ENCODE results near the gene SLC30A7. TPM values are rescaled to one million over a fixed set of nuclear protein-coding genes. Genes with fewer than 3 reads are reported as not detected.

Gene SLC30A7
- total RNA-seq, 1 donor from 2014 or later = 30.1 TPM

DNA sequence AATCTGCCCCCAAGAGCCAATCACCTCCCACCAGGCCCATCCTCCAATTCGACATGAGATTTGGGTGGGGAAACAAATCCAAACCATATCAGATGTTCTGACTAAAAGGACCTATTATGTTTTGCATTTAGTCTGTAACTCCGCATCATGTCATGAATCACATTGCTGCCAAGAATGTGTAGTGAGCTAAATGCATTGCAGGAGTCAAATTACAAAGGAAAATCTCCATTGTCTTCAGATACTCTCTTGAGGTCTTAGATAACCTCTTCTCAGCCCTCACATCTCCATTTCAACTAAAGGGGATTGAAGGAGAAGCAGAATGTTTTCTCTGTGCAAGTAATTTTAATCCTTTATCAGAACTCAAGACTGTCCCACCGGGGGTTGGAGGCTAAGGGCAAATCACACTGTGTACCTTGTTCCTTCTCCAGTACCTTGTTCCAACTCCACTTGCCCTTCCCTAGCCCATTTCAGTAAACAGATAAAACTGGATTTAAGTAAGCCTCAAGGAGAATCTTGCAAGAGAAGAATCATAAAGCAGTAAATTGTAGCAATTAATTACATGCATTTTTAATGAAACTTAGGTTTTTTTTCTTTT is 35.4 kb upstream of the SLC30A7 start:
- TF ChIP-seq, protein P1, sequence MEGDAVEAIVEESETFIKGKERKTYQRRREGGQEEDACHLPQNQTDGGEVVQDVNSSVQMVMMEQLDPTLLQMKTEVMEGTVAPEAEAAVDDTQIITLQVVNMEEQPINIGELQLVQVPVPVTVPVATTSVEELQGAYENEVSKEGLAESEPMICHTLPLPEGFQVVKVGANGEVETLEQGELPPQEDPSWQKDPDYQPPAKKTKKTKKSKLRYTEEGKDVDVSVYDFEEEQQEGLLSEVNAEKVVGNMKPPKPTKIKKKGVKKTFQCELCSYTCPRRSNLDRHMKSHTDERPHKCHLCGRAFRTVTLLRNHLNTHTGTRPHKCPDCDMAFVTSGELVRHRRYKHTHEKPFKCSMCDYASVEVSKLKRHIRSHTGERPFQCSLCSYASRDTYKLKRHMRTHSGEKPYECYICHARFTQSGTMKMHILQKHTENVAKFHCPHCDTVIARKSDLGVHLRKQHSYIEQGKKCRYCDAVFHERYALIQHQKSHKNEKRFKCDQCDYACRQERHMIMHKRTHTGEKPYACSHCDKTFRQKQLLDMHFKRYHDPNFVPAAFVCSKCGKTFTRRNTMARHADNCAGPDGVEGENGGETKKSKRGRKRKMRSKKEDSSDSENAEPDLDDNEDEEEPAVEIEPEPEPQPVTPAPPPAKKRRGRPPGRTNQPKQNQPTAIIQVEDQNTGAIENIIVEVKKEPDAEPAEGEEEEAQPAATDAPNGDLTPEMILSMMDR (conservative IDR thresholded peaks at IDR 0.05) = no peak
- DNase-seq (ENCODE audit: extremely low spot score, unreplicated experiment) = no peak
- Mint-ChIP-seq H3K4me1 (ENCODE audit: unreplicated experiment) (peaks cover 10% of the 10 kb centered on the region), H3K4me3 (no peak overlapping the region), H3K27me3 (no peaks in the 10 kb centered on the region), H3K36me3 (no peaks in the 10 kb centered on the region), H3K9me3 (no peaks in the 10 kb centered on the region), H3K27ac (no peak overlapping the region)

DNA sequence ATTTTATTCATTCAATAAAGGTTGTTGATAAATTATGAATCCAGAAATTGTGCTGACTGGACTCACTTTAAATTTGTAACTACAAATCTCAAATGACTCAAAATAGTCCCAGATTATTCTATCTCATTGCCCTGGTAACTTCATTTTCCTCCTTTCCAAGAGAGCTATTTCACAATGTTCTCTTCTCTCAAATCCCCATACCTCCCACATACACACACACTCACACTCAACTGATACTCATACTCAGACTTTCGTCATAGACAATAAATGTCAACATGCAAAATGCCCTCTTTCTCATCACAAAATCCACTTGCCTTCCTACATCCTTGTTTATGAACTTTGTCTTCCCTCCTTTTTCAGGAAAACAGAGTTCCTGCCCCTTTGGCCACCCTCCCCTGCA is 34.5 kb upstream of the SLC30A7 start:
- no peak overlapping the region for H3K27ac Mint-ChIP-seq
- TF ChIP-seq, protein P1 (conservative IDR thresholded peaks at IDR 0.05) = no peak
- no peak overlapping the region for H3K4me3 Mint-ChIP-seq
- H3K36me3 Mint-ChIP-seq = no peaks in the 10 kb centered on the region
- H3K9me3 Mint-ChIP-seq = no peaks in the 10 kb centered on the region
- peaks cover 10% of the 10 kb centered on the region for H3K4me1 Mint-ChIP-seq (ENCODE audit: unreplicated experiment)
- DNase-seq (ENCODE audit: extremely low spot score, unreplicated experiment) = no peak
- H3K27me3 Mint-ChIP-seq = no peaks in the 10 kb centered on the region

DNA sequence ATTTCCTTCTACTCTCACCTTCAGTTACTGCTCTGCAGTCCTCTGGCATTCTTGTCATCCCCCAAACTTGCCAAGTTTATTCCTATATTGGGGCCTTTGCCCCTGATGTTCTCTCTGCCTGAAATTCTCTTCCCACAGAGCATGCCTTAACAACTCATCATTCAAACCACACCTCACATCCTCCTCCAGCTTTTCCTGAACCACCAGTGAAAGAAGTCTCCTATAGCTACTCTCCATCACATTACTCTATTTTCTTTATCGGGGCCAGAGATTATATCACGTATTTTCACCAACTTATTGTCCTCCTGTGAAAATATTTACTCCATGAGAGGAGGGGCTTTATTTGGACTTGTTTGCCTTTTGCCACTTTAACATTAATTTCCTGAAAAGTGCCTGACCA is 33.3 kb upstream of the SLC30A7 start:
- Mint-ChIP-seq H3K4me3 (no peak overlapping the region), H3K27ac (no peak overlapping the region), H3K4me1 (ENCODE audit: unreplicated experiment) (peaks cover 15% of the 10 kb centered on the region), H3K9me3 (no peaks in the 10 kb centered on the region), H3K27me3 (no peaks in the 10 kb centered on the region), H3K36me3 (no peaks in the 10 kb centered on the region)
- DNase-seq (ENCODE audit: extremely low spot score, unreplicated experiment) = no peak
- TF ChIP-seq, protein P1 (conservative IDR thresholded peaks at IDR 0.05) = no peak

DNA sequence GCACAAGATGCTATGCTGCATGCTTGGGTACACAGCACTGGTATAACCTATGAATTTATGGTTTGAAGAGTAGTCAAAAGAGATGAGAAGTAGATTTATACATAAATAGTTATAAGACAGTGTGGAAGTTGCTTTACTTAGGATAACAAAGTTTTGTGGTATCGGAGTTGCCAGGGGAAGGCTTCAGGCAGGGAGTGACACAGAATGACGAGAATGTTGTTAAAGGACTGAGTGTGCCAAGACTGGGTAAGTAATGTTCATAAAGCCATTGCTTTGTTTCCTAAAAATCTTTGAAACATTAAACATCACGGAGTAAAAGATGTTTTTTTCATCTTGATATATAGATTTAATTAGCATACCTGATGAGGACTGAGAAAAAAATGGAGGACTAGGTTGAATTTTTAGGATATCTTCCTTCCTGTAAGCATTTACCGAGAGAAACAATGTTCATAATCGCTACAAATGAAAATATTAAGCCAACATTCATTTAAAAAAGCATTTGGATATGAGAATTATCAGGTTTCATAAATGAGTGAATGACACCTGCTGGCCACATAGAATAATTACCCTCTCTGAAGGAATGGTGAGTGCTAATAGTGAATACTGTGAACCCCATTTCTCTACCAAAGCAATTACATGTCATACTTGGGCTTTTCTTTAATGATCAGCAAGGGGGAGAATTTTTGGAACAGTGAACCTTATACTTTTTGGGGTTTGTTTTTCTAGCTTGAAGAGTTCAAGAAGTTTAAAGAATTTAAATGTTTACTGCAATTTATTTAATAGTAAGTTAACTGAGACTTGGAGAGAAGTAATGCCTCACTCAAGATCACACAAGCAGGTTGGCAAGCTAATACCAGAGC is 29.6 kb upstream of the SLC30A7 start:
- H3K4me3 Mint-ChIP-seq = no peak overlapping the region
- H3K36me3 Mint-ChIP-seq = no peaks in the 10 kb centered on the region
- no peak overlapping the region for H3K27ac Mint-ChIP-seq
- TF ChIP-seq, protein P1 (conservative IDR thresholded peaks at IDR 0.05) = peak; percentile 80
- DNase-seq (ENCODE audit: extremely low spot score, unreplicated experiment) = no peak
- no peaks in the 10 kb centered on the region for H3K27me3 Mint-ChIP-seq
- peaks cover 10% of the 10 kb centered on the region for H3K4me1 Mint-ChIP-seq (ENCODE audit: unreplicated experiment)
- H3K9me3 Mint-ChIP-seq = no peaks in the 10 kb centered on the region

DNA sequence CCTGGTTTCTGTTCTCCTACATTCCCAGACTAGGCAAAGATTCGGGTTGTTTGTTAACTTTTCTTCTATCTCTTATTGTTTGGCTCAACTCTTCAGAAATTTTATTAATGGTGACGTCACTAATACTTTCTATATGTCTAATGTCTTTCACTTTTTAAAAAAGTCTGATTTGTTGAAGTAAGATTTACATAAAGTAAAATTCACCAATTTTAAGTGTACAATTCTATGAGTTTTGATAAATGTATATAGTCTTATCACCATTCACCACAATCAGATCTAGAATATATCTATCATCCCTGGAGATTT is 29.0 kb upstream of the SLC30A7 start:
- H3K4me3 Mint-ChIP-seq = no peak overlapping the region
- H3K9me3 Mint-ChIP-seq = no peaks in the 10 kb centered on the region
- H3K36me3 Mint-ChIP-seq = no peaks in the 10 kb centered on the region
- TF ChIP-seq, protein P1 (conservative IDR thresholded peaks at IDR 0.05) = no peak
- no peak for DNase-seq (ENCODE audit: extremely low spot score, unreplicated experiment)
- H3K4me1 Mint-ChIP-seq (ENCODE audit: unreplicated experiment) = peaks cover 10% of the 10 kb centered on the region
- H3K27ac Mint-ChIP-seq = no peak overlapping the region
- H3K27me3 Mint-ChIP-seq = no peaks in the 10 kb centered on the region
